ENCODE data around the gene CTU2. TPM values are rescaled to one million over a fixed set of nuclear protein-coding genes. Genes with fewer than 3 reads are reported as not detected.

CTU2 gene
- total RNA-seq: 10 to 100 TPM in 2 of 4 donors, 1 to 10 TPM in 2; 7.7 to 21.2 (median 13.6) TPM

DNA sequence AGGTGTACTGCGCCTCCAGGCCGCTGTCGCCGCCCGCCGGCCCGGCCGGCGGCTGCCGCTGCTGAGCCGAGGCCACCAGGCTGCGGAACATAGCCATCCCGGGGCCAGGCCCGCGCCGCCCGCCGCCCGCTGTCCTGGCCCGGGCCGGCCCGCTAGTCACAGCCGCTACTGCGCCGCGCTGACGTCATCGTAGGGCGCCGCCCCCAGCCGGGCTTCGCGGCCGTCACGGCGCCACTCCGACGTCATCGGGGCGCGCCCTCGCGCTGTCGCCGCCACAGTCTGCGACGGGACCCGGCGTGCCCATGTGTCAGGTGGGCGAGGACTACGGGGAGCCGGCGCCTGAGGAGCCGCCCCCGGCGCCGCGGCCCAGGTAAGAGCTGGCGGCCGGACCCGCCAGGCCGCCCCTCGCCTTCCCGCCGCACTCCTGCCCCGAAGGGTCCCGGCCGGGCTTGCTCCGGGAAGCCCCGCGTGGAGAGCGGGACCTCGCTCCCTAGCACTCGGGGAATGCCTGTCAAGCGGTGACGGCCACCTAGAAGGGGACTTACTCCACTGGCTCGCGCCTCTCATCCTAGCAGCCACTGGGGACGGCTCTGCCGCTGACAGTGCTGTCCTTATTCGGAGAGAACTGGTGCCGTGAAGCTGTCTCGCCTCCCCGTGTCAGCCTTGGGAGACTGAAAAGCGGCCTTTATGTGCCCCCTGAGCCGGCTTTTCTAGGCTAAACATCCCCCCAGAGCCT, at the start of gene CTU2, which contains the start of gene RNF166:
Gene CTU2 (plus strand): TSS at position 275 of the 736 bp plus-strand sequence. CDS start 28 bp downstream, at position 303.
Gene RNF166 (minus strand): TSS at position 180 of the 736 bp plus-strand sequence. CDS start 83 bp downstream, at position 97.
- Histone ChIP-seq H3K9me3 (no peaks in the 10 kb centered on the region), H3K4me3 (replicated peaks in 1 of 3) (peak within 1 kb of the TSS; percentile 57 to 97 (median 66)), H3K27me3 (no peaks in the 10 kb centered on the region), H3K4me1 (peaks cover 17 to 43% of the 10 kb centered on the region in 2 donors), H3K36me3 (no peaks in the 10 kb centered on the region), H3K27ac (peak within 1 kb of the TSS in 2 of 3 donors; percentile 74 to 76)
- WGBS, 2 donors: 0 to 1% methylated on average over 6 to 16 of the region's 86 CpGs
- intact Hi-C loops (cut with DNase I): loop anchor here (2.0 kb wide), 1 partner anchor 136 kb away; the partner anchor contains the start of gene ZC3H18
- TF ChIP-seq POLR2A (IDR thresholded peaks at IDR 0.05): peak in 1 of 2 donors; percentile 84
- TF ChIP-seq, protein P1, sequence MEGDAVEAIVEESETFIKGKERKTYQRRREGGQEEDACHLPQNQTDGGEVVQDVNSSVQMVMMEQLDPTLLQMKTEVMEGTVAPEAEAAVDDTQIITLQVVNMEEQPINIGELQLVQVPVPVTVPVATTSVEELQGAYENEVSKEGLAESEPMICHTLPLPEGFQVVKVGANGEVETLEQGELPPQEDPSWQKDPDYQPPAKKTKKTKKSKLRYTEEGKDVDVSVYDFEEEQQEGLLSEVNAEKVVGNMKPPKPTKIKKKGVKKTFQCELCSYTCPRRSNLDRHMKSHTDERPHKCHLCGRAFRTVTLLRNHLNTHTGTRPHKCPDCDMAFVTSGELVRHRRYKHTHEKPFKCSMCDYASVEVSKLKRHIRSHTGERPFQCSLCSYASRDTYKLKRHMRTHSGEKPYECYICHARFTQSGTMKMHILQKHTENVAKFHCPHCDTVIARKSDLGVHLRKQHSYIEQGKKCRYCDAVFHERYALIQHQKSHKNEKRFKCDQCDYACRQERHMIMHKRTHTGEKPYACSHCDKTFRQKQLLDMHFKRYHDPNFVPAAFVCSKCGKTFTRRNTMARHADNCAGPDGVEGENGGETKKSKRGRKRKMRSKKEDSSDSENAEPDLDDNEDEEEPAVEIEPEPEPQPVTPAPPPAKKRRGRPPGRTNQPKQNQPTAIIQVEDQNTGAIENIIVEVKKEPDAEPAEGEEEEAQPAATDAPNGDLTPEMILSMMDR (IDR thresholded peaks at IDR 0.05): peak in 1 of 6 experiments; percentile 22
- peak; percentile 90 to 91 for DNase-seq

DNA sequence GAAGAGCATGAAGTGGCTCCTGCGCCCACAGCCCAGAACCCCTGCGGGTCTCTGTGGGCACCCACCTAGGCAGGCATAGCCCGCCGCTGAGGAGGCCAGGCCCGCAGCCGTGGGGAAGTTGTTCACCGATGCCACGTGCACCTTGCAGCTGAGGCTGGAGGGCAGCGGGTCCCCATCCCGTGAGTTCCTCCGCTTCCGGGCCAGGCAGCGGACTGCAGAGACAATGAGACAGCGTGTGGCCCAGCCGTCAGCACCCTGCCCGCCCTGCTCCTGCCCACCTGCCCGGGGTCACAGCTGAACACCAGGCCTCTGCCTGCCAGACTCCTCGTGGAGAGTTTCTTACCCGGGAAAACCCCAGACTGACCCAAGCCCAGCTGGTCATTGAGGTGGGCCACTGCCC, 48.9 kb upstream of the CTU2 start:
- DNase-seq: no peak
- Histone ChIP-seq H3K36me3 (no peaks in the 10 kb centered on the region), H3K27ac (no peak overlapping the region), H3K4me3 (replicated peaks in 1 of 3) (no peak overlapping the region), H3K4me1 (peaks cover 4 to 5% of the 10 kb centered on the region in 2 donors), H3K9me3 (no peaks in the 10 kb centered on the region), H3K27me3 (no peaks in the 10 kb centered on the region)
- no peak for TF ChIP-seq POLR2A (IDR thresholded peaks at IDR 0.05)
- TF ChIP-seq, protein P1 (IDR thresholded peaks at IDR 0.05): no peak
- intact Hi-C loops (cut with DNase I): loop anchor here (10.0 kb wide), 2 partner anchors 83 to 213 kb away; partner anchors contain the start of gene ZC3H18
- WGBS, 2 donors: 94 to 95% methylated on average over 3 to 19 of the region's 19 CpGs

DNA sequence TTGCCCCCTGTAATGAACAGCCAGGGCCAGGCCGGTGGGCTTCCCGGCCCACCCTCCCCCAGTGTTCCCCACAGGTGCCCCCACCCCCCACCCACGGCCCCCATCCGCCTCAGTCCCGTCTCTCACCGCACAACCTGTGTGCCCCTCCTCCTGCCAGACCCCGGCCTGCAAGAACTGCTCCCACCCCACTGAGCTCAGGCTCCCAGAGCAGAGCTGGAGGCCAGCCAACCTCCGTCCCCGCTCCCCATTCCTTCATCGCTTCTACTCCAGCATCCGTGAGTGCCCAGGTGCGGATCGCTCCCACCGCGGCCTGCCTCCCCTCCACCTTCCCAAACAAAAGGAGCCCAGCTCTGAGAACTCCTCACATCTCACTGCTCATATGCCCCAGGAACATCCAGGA, 47.6 kb upstream of the CTU2 start:
- Histone ChIP-seq H3K27me3 (no peaks in the 10 kb centered on the region), H3K4me3 (replicated peaks in 1 of 3) (no peak overlapping the region), H3K4me1 (peaks cover 5 to 6% of the 10 kb centered on the region in 2 donors), H3K9me3 (no peaks in the 10 kb centered on the region), H3K36me3 (no peaks in the 10 kb centered on the region), H3K27ac (no peak overlapping the region)
- intact Hi-C loops (cut with DNase I): loop anchor here (10.0 kb wide), 2 partner anchors 84 to 214 kb away; partner anchors contain the start of gene ZC3H18
- 88 to 89% methylated on average over 12 to 13 of the region's 15 CpGs for WGBS, 2 donors
- no peak for TF ChIP-seq POLR2A (IDR thresholded peaks at IDR 0.05)
- DNase-seq: no peak

GRCh38 chr16:88659160-88659559, 47.1 kb upstream of the CTU2 start:
- H3K36me3 ChIP-seq: no peaks in the 10 kb centered on the region

GRCh38 chr16:88661468-88661867, 44.8 kb upstream of the CTU2 start:
- TF ChIP-seq, protein P1 (IDR thresholded peaks at IDR 0.05): no peak
- TF ChIP-seq POLR2A (IDR thresholded peaks at IDR 0.05): no peak
- H3K9me3 ChIP-seq: no peaks in the 10 kb centered on the region
- no peak overlapping the region for H3K4me3 ChIP-seq (replicated peaks in 1 of 3)
- H3K27me3 ChIP-seq: no peaks in the 10 kb centered on the region
- WGBS, 2 donors: 87 to 90% methylated on average over 10 of the region's 10 CpGs
- DNase-seq: no peak
- intact Hi-C loops (cut with DNase I): no loop called here
- H3K4me1 ChIP-seq: peaks cover 5 to 10% of the 10 kb centered on the region in 2 donors
- no peak overlapping the region for H3K27ac ChIP-seq
- no peaks in the 10 kb centered on the region for H3K36me3 ChIP-seq

More at GRCh38 chr16:88659160-88659559, 47.1 kb upstream of the CTU2 start:
- TF ChIP-seq, protein P1 (IDR thresholded peaks at IDR 0.05): no peak
- no peak for TF ChIP-seq POLR2A (IDR thresholded peaks at IDR 0.05)
- Histone ChIP-seq H3K27me3 (no peaks in the 10 kb centered on the region), H3K4me1 (peaks cover 5 to 10% of the 10 kb centered on the region in 2 donors), H3K9me3 (no peaks in the 10 kb centered on the region), H3K27ac (no peak overlapping the region), H3K4me3 (replicated peaks in 1 of 3) (no peak overlapping the region)
- DNase-seq: no peak
- WGBS, 2 donors: 93 to 94% methylated on average over 23 to 25 of the region's 25 CpGs
- intact Hi-C loops (cut with DNase I): loop anchor here (10.0 kb wide), 2 partner anchors 84 to 214 kb away; partner anchors contain the start of gene ZC3H18

Measured in thyroid gland (tissue), 4 donors.